DND-41 (cell line): ENCODE measurements around the gene ACTR3C.

Source experiments
- EZH2 ChIP-seq: IDR thresholded peaks from 3 replicates; pipeline ENCODE4 v1.6.1; 2012; ENCODE audit warnings: borderline replicate concordance, low read depth, mild to moderate bottlenecking, moderate library complexity, low read length, inconsistent platforms; ENCODE audit not compliant: severe bottlenecking
- TF ChIP-seq, protein P1 (sequence below): IDR thresholded peaks from 2 replicates; pipeline ENCODE4 v1.5.1; 2012; ENCODE audit warnings: borderline replicate concordance, low read length, moderate library complexity, mild to moderate bottlenecking; ENCODE audit not compliant: poor library complexity, severe bottlenecking; ENCODE audit errors: extremely low read depth

- TF ChIP-seq, protein P1, sequence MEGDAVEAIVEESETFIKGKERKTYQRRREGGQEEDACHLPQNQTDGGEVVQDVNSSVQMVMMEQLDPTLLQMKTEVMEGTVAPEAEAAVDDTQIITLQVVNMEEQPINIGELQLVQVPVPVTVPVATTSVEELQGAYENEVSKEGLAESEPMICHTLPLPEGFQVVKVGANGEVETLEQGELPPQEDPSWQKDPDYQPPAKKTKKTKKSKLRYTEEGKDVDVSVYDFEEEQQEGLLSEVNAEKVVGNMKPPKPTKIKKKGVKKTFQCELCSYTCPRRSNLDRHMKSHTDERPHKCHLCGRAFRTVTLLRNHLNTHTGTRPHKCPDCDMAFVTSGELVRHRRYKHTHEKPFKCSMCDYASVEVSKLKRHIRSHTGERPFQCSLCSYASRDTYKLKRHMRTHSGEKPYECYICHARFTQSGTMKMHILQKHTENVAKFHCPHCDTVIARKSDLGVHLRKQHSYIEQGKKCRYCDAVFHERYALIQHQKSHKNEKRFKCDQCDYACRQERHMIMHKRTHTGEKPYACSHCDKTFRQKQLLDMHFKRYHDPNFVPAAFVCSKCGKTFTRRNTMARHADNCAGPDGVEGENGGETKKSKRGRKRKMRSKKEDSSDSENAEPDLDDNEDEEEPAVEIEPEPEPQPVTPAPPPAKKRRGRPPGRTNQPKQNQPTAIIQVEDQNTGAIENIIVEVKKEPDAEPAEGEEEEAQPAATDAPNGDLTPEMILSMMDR: no peak
- TF ChIP-seq EZH2: no peak
Observed at GRCh38 chr7:150365673-150366398, 42.5 kb upstream of the ACTR3C start.
